Endothelial cell (in vitro differentiated cells): Measurements from ENCODE around the gene PRRG2. TPM values are rescaled to one million over a fixed set of nuclear protein-coding genes. Genes with fewer than 3 reads are reported as not detected.

Experiments used
- DNase-seq: peaks from one replicate; pipeline ENCODE4 v3.0.0; 2021; ENCODE audit warnings: low spot score
- H3K27ac Mint-ChIP-seq: one replicate; pipeline ENCODE4 v1.8.0; 2021; ENCODE audit warnings: mixed read lengths, inconsistent platforms; ENCODE audit not compliant: unreplicated experiment
- H3K27me3 Mint-ChIP-seq: one replicate; pipeline ENCODE4 v1.8.0; 2021; ENCODE audit warnings: mild to moderate bottlenecking, moderate library complexity, mixed read lengths, inconsistent platforms; ENCODE audit not compliant: unreplicated experiment
- H3K36me3 Mint-ChIP-seq: one replicate; pipeline ENCODE4 v1.8.0; 2021; ENCODE audit warnings: mild to moderate bottlenecking, low read depth, mixed read lengths, inconsistent platforms; ENCODE audit not compliant: unreplicated experiment
- H3K4me1 Mint-ChIP-seq: one replicate; pipeline ENCODE4 v1.8.0; 2021; ENCODE audit warnings: mild to moderate bottlenecking, mixed read lengths, inconsistent platforms; ENCODE audit not compliant: unreplicated experiment
- H3K4me3 Mint-ChIP-seq: one replicate; pipeline ENCODE4 v1.8.0; 2021; ENCODE audit warnings: mild to moderate bottlenecking, mixed read lengths, inconsistent platforms; ENCODE audit not compliant: unreplicated experiment
- H3K9me3 Mint-ChIP-seq: one replicate; pipeline ENCODE4 v1.8.0; 2021; ENCODE audit warnings: mixed read lengths, inconsistent platforms; ENCODE audit not compliant: unreplicated experiment
- total RNA-seq: library from RNA; stranded (reverse); fragmentation: NEBNext Ultra II Directional; extraction: Animal tissue kit (Norgen Biotek cat#: 25700); gene quantifications from one replicate; pipeline ENCODE4 v1.2.1, GENCODE V29; 2021; ENCODE audit not compliant: unreplicated experiment
- TF ChIP-seq, protein P1 (sequence below): fragments of 200-600 bp; sonication (generic); IDR thresholded peaks from one replicate; pipeline ENCODE4 v1.5.0; 2021; ENCODE audit warnings: antibody characterized with exemption; ENCODE audit not compliant: unreplicated experiment

The PRRG2 gene
- total RNA-seq, 1 donor from 2014 or later, result 2.4 TPM

DNA sequence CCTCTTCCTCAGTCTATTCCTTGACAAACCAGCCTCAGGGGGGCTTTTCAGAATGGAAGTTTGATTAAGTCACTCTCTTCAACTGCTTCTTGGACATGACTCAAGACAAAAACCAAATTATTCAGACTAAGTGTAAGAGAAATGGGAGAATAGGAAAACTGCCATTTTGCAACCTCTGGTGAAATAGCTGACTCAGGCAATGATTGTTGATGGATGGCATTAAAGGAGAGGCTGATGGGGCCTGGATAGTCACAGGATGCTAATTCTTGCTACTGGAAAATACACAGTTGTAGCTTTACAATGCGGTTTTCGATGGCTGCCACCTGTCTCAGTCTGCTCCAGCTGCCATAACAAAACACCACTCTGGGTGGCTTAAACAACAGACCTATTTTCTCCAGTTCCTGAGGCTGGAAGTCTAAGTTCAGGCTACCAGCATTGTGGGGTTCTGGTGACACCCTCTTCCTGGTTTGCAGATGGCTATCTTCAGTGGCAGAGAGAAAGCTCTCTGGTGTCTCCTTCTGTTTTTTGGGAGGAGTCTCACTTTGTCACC is 6.8 kb upstream of the PRRG2 start:
- Mint-ChIP-seq H3K27me3 (no peaks in the 10 kb centered on the region), H3K4me1 (peaks cover 18% of the 10 kb centered on the region), H3K9me3 (no peaks in the 10 kb centered on the region), H3K27ac (no peak overlapping the region), H3K36me3 (peaks cover 12% of the 10 kb centered on the region), H3K4me3 (no peak overlapping the region)
- no peak for DNase-seq
- TF ChIP-seq, protein P1, sequence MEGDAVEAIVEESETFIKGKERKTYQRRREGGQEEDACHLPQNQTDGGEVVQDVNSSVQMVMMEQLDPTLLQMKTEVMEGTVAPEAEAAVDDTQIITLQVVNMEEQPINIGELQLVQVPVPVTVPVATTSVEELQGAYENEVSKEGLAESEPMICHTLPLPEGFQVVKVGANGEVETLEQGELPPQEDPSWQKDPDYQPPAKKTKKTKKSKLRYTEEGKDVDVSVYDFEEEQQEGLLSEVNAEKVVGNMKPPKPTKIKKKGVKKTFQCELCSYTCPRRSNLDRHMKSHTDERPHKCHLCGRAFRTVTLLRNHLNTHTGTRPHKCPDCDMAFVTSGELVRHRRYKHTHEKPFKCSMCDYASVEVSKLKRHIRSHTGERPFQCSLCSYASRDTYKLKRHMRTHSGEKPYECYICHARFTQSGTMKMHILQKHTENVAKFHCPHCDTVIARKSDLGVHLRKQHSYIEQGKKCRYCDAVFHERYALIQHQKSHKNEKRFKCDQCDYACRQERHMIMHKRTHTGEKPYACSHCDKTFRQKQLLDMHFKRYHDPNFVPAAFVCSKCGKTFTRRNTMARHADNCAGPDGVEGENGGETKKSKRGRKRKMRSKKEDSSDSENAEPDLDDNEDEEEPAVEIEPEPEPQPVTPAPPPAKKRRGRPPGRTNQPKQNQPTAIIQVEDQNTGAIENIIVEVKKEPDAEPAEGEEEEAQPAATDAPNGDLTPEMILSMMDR, result no peak

DNA sequence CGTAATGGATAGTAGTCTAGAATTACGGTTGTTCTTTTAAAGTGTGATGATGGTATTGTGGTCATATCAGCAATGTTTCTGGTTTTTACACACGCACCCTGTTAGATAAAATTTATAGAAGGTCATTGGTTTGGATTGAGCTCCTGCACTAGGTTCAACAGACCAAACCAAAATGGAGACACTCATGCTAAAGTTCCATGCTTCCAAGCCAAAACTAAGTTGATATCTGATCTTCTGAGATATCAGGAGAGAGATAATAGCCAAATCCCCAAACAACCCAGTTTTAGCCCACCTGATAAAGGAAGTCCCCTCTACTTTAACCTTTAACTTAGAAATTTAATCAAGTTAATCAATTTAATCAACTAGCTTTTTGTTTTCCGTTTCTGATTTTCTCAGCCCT is 1.9 kb upstream of the PRRG2 start:
- Mint-ChIP-seq H3K27me3 (peaks cover 8% of the 10 kb centered on the region), H3K4me1 (peaks cover 20% of the 10 kb centered on the region), H3K9me3 (no peaks in the 10 kb centered on the region), H3K36me3 (peaks cover 14% of the 10 kb centered on the region), H3K27ac (peak overlapping the region; percentile 98), H3K4me3 (peak overlapping the region; percentile 99)
- TF ChIP-seq, protein P1, result no peak
- DNase-seq, result no peak

DNA sequence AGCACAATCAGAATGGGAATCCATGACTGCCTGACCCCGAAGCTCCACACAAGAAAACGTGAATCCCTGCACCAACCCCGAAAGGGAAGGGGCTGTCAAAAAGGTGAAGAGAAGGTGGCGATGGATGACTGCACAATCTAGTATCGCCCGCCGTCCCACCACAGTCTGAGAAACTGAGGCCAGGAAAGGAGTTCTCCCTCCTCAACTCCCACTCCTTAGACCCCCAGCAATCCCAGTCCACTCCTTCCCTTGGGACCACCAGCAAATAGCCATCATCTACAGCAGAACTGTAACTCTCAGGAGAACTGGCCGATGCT is 1.2 kb upstream of the PRRG2 start:
- Mint-ChIP-seq H3K4me1 (peaks cover 20% of the 10 kb centered on the region), H3K27me3 (peaks cover 8% of the 10 kb centered on the region), H3K36me3 (peaks cover 13% of the 10 kb centered on the region), H3K4me3 (peak overlapping the region; percentile 99), H3K9me3 (no peaks in the 10 kb centered on the region), H3K27ac (peak overlapping the region; percentile 98)
- TF ChIP-seq, protein P1, result no peak
- no peak for DNase-seq

DNA sequence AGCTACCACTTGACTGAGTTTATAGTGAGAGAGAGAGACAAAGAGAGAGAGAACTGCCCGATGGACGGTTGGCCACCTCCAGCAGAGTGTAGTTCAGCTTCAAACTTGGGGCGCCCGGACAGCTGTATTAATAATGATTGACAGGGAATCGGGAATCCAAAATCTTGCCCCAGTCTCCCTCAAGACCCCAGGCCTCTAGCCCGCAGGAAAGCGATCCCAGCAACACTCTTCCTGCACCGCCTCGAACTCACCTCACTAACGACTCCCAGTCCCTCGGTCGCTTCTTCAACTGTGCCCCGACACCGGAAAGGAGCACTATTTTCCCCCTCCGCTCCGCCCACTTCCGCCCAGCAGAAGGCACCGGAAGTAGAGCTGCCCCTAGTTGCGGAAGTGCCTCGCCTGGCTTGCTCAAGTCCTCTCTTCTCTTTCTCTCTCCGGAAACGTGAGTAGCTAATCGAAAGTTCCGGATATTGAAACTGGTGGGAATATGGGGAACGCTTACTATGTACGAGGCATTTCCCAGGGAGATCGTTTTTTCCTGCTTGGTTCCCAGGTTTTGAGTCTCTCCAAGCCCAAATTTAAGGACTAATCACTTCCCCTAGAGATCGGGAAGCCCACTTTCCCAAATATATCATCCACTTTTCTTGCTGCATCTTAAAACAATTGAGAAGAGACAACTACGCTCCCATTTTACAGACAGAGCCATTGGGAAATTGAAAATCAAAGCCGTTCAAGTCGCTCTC is 681 bp upstream of the PRRG2 start, which contains the start of gene NOSIP:
NOSIP (minus strand) TSS at position 293 of the 743 bp plus-strand sequence. CDS start 19,865 bp downstream, outside the sequence.
- peak; percentile 89 for DNase-seq
- TF ChIP-seq, protein P1, result no peak
- Mint-ChIP-seq H3K4me3 (peak within 1 kb of the TSS; percentile 99), H3K27ac (peak within 1 kb of the TSS; percentile 98), H3K36me3 (peaks cover 11% of the 10 kb centered on the region), H3K9me3 (no peaks in the 10 kb centered on the region), H3K27me3 (peaks cover 8% of the 10 kb centered on the region), H3K4me1 (peaks cover 20% of the 10 kb centered on the region)

DNA sequence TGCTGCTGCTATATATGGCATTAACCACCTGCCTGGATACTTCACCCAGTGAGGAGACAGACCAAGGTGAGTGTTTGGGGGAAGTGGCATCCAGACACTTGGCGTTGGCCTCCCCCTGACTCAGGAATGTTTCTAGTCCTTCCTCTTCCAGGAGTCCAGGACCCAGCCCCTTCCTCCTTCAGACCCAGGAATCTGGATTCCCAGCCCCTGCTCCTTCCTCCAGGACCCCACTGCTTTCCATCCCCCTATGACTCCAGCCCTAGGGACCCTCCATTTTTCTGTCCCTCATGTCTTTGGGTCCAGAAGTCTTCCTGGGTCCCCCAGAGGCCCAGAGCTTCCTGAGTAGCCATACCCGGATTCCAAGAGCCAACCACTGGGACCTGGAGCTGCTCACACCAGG is 2.1 kb downstream of the PRRG2 start:
- H3K4me3 Mint-ChIP-seq, result no peak overlapping the region
- peaks cover 9% of the 10 kb centered on the region for H3K36me3 Mint-ChIP-seq
- H3K9me3 Mint-ChIP-seq, result no peaks in the 10 kb centered on the region
- H3K4me1 Mint-ChIP-seq, result peaks cover 20% of the 10 kb centered on the region
- peaks cover 8% of the 10 kb centered on the region for H3K27me3 Mint-ChIP-seq
- no peak overlapping the region for H3K27ac Mint-ChIP-seq
- DNase-seq, result no peak
- TF ChIP-seq, protein P1, result no peak
